Esophagus squamous epithelium (tissue), 4 donors: ENCODE measurements around the gene MAX.

ENCODE experiments used
- CTCF ChIP-seq, 6 experiments: fragments of 450-650 bp in 4 of 6; fragments of 200-600 bp in 2 of 6; sonication (generic) in 2 of 6; IDR thresholded peaks; one replicate each; pipeline ENCODE4 v1.5.1; 2016 to 2019; ENCODE audit warnings: antibody characterized with exemption in 6 of 6, mild to moderate bottlenecking in 4 of 6, moderate library complexity in 4 of 6
- POLR2A ChIP-seq, 4 donors: fragments of 450-650 bp; IDR thresholded peaks; one replicate each; pipeline ENCODE4 v1.6.1; 2017; ENCODE audit warnings: antibody characterized with exemption in 4 of 4, mild to moderate bottlenecking in 4 of 4, moderate library complexity in 3 of 4

GRCh38 chr14:65044596-65044959, 57.7 kb downstream of the MAX start:
- TF ChIP-seq CTCF (IDR thresholded peaks at IDR 0.05) (no peak), POLR2A (IDR thresholded peaks at IDR 0.05) (no peak)
